ENCODE data around the gene ZNHIT1.

DNA sequence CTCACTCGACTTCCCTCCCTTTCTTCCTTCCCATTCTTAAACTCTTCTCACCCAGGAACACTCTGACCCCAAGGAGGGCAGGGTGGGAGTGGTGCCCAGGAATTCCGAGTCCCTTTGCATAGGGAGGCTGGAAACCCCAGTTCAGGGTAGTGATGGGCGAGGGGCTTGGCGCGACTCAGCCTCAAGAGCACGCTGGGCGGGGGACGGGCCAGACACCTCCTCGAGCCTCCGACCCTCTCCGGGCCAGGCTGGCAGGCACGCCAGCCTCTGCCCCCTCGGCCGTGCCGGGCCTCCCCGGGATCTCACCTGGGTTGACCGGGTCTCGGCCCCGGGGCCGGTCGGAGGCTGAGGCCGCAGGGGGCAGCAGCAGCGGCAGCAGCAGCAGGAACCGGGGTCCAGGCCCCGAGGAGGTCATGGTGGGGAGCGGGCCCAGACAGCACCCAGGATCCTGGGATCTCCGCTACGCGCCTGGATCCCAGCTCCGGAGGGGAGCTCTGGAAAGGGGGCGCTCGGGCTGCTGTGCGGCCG, 1.0 kb upstream of the ZNHIT1 start:
- TF ChIP-seq, protein P1, sequence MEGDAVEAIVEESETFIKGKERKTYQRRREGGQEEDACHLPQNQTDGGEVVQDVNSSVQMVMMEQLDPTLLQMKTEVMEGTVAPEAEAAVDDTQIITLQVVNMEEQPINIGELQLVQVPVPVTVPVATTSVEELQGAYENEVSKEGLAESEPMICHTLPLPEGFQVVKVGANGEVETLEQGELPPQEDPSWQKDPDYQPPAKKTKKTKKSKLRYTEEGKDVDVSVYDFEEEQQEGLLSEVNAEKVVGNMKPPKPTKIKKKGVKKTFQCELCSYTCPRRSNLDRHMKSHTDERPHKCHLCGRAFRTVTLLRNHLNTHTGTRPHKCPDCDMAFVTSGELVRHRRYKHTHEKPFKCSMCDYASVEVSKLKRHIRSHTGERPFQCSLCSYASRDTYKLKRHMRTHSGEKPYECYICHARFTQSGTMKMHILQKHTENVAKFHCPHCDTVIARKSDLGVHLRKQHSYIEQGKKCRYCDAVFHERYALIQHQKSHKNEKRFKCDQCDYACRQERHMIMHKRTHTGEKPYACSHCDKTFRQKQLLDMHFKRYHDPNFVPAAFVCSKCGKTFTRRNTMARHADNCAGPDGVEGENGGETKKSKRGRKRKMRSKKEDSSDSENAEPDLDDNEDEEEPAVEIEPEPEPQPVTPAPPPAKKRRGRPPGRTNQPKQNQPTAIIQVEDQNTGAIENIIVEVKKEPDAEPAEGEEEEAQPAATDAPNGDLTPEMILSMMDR (IDR thresholded peaks at IDR 0.05), result peak in 1 of 3 experiments; percentile 18
- no peak for TF ChIP-seq POLR2AphosphoS5 (IDR thresholded peaks at IDR 0.05)
